ENCODE data around the gene ADARB2.
"Not testable (repeated sequence)": the region's sequence is repeated elsewhere in the genome, so short reads cannot be mapped to it uniquely, and the experiment has no call there.

The ADARB2 gene

GRCh38 chr10:1398626-1399410 lies 338.5 kb downstream of the ADARB2 start:
- no peak for DNase-seq (ENCODE audit: low read depth in 2 of 2)

- DNase-seq (ENCODE audit: low read depth in 2 of 2) = not testable (repeated sequence)
These were observed 339.2 kb downstream of the ADARB2 start for GRCh38 chr10:1398116-1398515.

GRCh38 chr10:1396297-1396635 lies 341.1 kb downstream of the ADARB2 start:
- no peak for DNase-seq (ENCODE audit: low read depth in 2 of 2)

GRCh38 chr10:1395481-1396296 lies 341.6 kb downstream of the ADARB2 start:
- no peak for DNase-seq (ENCODE audit: low read depth in 2 of 2)

GRCh38 chr10:1395025-1395480 lies 342.3 kb downstream of the ADARB2 start:
- DNase-seq (ENCODE audit: low read depth in 2 of 2) = no peak

- DNase-seq (ENCODE audit: low read depth in 2 of 2) = no peak
These were observed 343.0 kb downstream of the ADARB2 start for GRCh38 chr10:1394155-1394912.

- no peak for DNase-seq (ENCODE audit: low read depth in 2 of 2)
These were observed 343.8 kb downstream of the ADARB2 start for GRCh38 chr10:1393481-1393880.

GRCh38 chr10:1392127-1392526 lies 345.2 kb downstream of the ADARB2 start:
- no peak for DNase-seq (ENCODE audit: low read depth in 2 of 2)

GRCh38 chr10:1390200-1390599 lies 347.1 kb downstream of the ADARB2 start:
- DNase-seq (ENCODE audit: low read depth in 2 of 2) = no peak

- DNase-seq (ENCODE audit: low read depth in 2 of 2) = no peak
These were observed 353.3 kb downstream of the ADARB2 start for GRCh38 chr10:1384026-1384425.

GRCh38 chr10:1382711-1383110 lies 354.6 kb downstream of the ADARB2 start:
- DNase-seq (ENCODE audit: low read depth in 2 of 2) = no peak

- DNase-seq (ENCODE audit: low read depth in 2 of 2) = no peak
These were observed 356.0 kb downstream of the ADARB2 start for GRCh38 chr10:1381339-1381738.

- no peak for DNase-seq (ENCODE audit: low read depth in 2 of 2)
These were observed 357.1 kb downstream of the ADARB2 start for GRCh38 chr10:1380088-1380671.

- no peak for DNase-seq (ENCODE audit: low read depth in 2 of 2)
These were observed 357.7 kb downstream of the ADARB2 start for GRCh38 chr10:1379601-1380000.

- no peak for DNase-seq (ENCODE audit: low read depth in 2 of 2)
These were observed 358.9 kb downstream of the ADARB2 start for GRCh38 chr10:1378473-1378872.

- DNase-seq (ENCODE audit: low read depth in 2 of 2) = no peak
These were observed 359.5 kb downstream of the ADARB2 start for GRCh38 chr10:1377740-1378397.

- no peak for DNase-seq (ENCODE audit: low read depth in 2 of 2)
These were observed 360.1 kb downstream of the ADARB2 start for GRCh38 chr10:1377231-1377630.

GRCh38 chr10:1376384-1376945 lies 360.9 kb downstream of the ADARB2 start:
- DNase-seq (ENCODE audit: low read depth in 2 of 2) = no peak

- DNase-seq (ENCODE audit: low read depth in 2 of 2) = no peak
These were observed 361.8 kb downstream of the ADARB2 start for GRCh38 chr10:1375346-1376170.

Measured in stimulated activated CD8-positive, alpha-beta memory T cell treated with anti-CD3 and anti-CD28 coated beads, Interleukin-15, amount 100 ng/mL, for 48 hours (primary cell).